Endothelial cell of umbilical vein (primary cell): ENCODE data around the gene SORL1. TPM values are rescaled to one million over a fixed set of nuclear protein-coding genes. Genes with fewer than 3 reads are reported as not detected.

Experiments used
- BruUV-seq: library from RNA; stranded (reverse); fragments of 400-500 nt; replicated peaks from 2 replicates; lab custom pipeline; 2021; lab: Mats Ljungman, UMichigan
- CTCF ChIA-PET: fragments of 300-600, 350-600 bp; sonication (Branson Sonifier 250); formaldehyde crosslinking; loops from one replicate; lab custom pipeline; 2021; ENCODE audit warnings: antibody characterized with exemption, inconsistent platforms; lab: Charles Lee
- POLR2A ChIA-PET: fragments of 300-600, 350-600 bp; sonication (Branson Sonifier 250); formaldehyde crosslinking; loops from one replicate; lab custom pipeline; 2021; ENCODE audit warnings: antibody characterized with exemption, inconsistent platforms; lab: Charles Lee
- DNase-seq: peaks from one replicate; pipeline ENCODE4 v3.0.0-alpha.2; 2011; ENCODE audit warnings: low read depth, low spot score
- FAIRE-seq: peaks from 2 replicates; lab custom pipeline; 2011; peaks lifted over from hg19 to GRCh38; lab: Jason Lieb, UNC
- H2AFZ ChIP-seq: 2 replicates; pipeline ENCODE4 v1.6.0; 2012; ENCODE audit warnings: low read depth, low read length, control low read depth, inconsistent platforms
- H3K27ac ChIP-seq: 2 replicates; pipeline ENCODE4 v1.5.1; 2011; ENCODE audit warnings: low read depth, mild to moderate bottlenecking, control low read depth, low read length, moderate library complexity; ENCODE audit not compliant: insufficient read depth
- H3K27me3 ChIP-seq, 2 experiments: 2 replicates each; pipeline versions ENCODE4 v1.6.0 to v1.6.1; 2011; ENCODE audit warnings: low read length in 2 of 2, mixed read lengths in 1 of 2; ENCODE audit not compliant: control insufficient read depth in 2 of 2, insufficient read depth in 2 of 2
- H3K36me3 ChIP-seq, 2 experiments: 2 replicates in 1 of 2; 3 replicates in 1 of 2; pipeline ENCODE4 v1.5.1; 2011; ENCODE audit warnings: low read length in 2 of 2, mild to moderate bottlenecking in 1 of 2, moderate library complexity in 1 of 2; ENCODE audit not compliant: control insufficient read depth in 2 of 2, insufficient read depth in 2 of 2; ENCODE audit errors: extremely low read depth in 1 of 2
- H3K4me1 ChIP-seq: 3 replicates; pipeline ENCODE4 v1.5.1; 2011; ENCODE audit warnings: mild to moderate bottlenecking, low read length; ENCODE audit not compliant: control insufficient read depth, insufficient read depth; ENCODE audit errors: extremely low read depth
- H3K4me2 ChIP-seq: 2 replicates; pipeline ENCODE4 v1.6.1; 2011; ENCODE audit warnings: low read length, control low read depth, mixed read lengths; ENCODE audit not compliant: insufficient read depth
- H3K4me3 ChIP-seq, 3 experiments: fragments of 200-600 bp in 1 of 3; sonication (generic), shearing (Covaris generic) in 1 of 3; replicated peaks in 1 of 3; 2 replicates each; pipeline ENCODE4 v1.5.1; 2011 to 2016; ENCODE audit warnings: control low read depth in 3 of 3, low read length in 3 of 3, mild to moderate bottlenecking in 2 of 3, inconsistent platforms in 1 of 3, low read depth in 1 of 3, moderate library complexity in 1 of 3; ENCODE audit not compliant: insufficient read depth in 1 of 3
- H3K79me2 ChIP-seq: 2 replicates; pipeline ENCODE4 v1.6.0; 2012; ENCODE audit warnings: low read length, inconsistent platforms; ENCODE audit not compliant: control insufficient read depth, insufficient read depth
- H3K9ac ChIP-seq: replicated peaks from 2 replicates; pipeline ENCODE3; 2011; ENCODE audit warnings: low read length, control low read depth; ENCODE audit not compliant: insufficient read depth; ENCODE audit errors: extremely low read depth
- H3K9me1 ChIP-seq: replicated peaks from 3 replicates; pipeline ENCODE4 v1.6.0; 2011; ENCODE audit warnings: mild to moderate bottlenecking, low read length; ENCODE audit not compliant: control insufficient read depth, insufficient read depth; ENCODE audit errors: extremely low read depth
- H3K9me3 ChIP-seq: replicated peaks from 2 replicates; pipeline ENCODE4 v1.5.1; 2012; ENCODE audit warnings: low read length, inconsistent platforms; ENCODE audit not compliant: control insufficient read depth, insufficient read depth
- H4K20me1 ChIP-seq: replicated peaks from 2 replicates; pipeline ENCODE3; 2011; ENCODE audit warnings: mild to moderate bottlenecking, low read length; ENCODE audit not compliant: control insufficient read depth, insufficient read depth; ENCODE audit errors: extremely low read depth
- CTCF ChIP-seq, 2 donors: IDR thresholded peaks; 1 replicate in 1 of 2; 2 replicates in 1 of 2; pipeline ENCODE4 v1.5.1; 2011; ENCODE audit warnings: low read length in 2 of 2, mild to moderate bottlenecking in 2 of 2, moderate library complexity in 2 of 2, control low read depth in 1 of 2, inconsistent platforms in 1 of 2, low read depth in 1 of 2; ENCODE audit not compliant: insufficient read depth in 1 of 2; ENCODE audit errors: extremely low read depth in 1 of 2
- MAX ChIP-seq: IDR thresholded peaks from 2 replicates; pipeline ENCODE4 v1.6.1; 2011; ENCODE audit not compliant: insufficient read depth, insufficient read length
- dilution Hi-C: fragments of 300-500 bp; cut with MboI; formaldehyde crosslinking; loops from one replicate; pipeline ENCODE4 v1.15.0; 2019; ENCODE audit warnings: low sequenced_read_pairs; ENCODE audit not compliant: extremely low pct_ligation_motif_present
- intact Hi-C: fragments of 100-400 bp; cut with micrococcal nuclease; formaldehyde crosslinking; loops from one replicate; pipeline ENCODE4 v1.10.0; 2022
- polyA plus RNA-seq, 4 experiments: library from polyadenylated mRNA; depleted of rRNA in 3 of 4; stranded (reverse) in 3 of 4; unstranded in 1 of 4; fragments of >200 nt; gene quantifications; 2 replicates each; pipeline versions ENCODE4 v1.2.1 to v1.2.3, GENCODE V29; 2011 to 2012; ENCODE audit warnings: missing spikeins in 1 of 4
- total RNA-seq: library from RNA; stranded (reverse); gene quantifications from 2 replicates; pipeline ENCODE4 v1.2.3, GENCODE V29; 2021

Gene SORL1
- total and polyA plus RNA-seq, 2 donors (not counting 3 experiments of a cell fraction or from before 2014, with no cell fraction given), result 0.17 to 0.31 TPM

GRCh38 chr11:121591405-121592033 is 139.4 kb downstream of the SORL1 start:
- peak; percentile 91 for FAIRE-seq
- POLR2A ChIA-PET, result no interaction called here

More at GRCh38 chr11:121591405-121592033, 139.4 kb downstream of the SORL1 start:
- intact Hi-C loops, result loop anchor here (1.0 to 5.0 kb wide), 9 partner anchors 139 to 913 kb away; partner anchors contain the start of genes SC5D, SORL1 and SORL1-AS1
- Histone ChIP-seq H3K9me3 (no peaks in the 10 kb centered on the region), H4K20me1 (no peaks in the 10 kb centered on the region), H3K4me2 (no peak overlapping the region), H3K4me3 (no peak overlapping the region), H3K27me3 (peaks cover 12 to 15% of the 10 kb centered on the region in 2 experiments), H3K36me3 (no peaks in the 10 kb centered on the region), H3K9ac (no peak overlapping the region), H3K79me2 (no peaks in the 10 kb centered on the region), H3K27ac (no peak overlapping the region), H3K4me1 (peaks cover 4% of the 10 kb centered on the region), H3K9me1 (no peaks in the 10 kb centered on the region), H2AFZ (no peak overlapping the region)
- dilution Hi-C loops, result no loop called here
- peak; percentile 79 for DNase-seq
- TF ChIP-seq CTCF (IDR thresholded peaks at IDR 0.05; ENCODE audit: extremely low read depth in 1 of 2, insufficient read depth in 1 of 2, low read depth in 1 of 2, low read length in 2 of 2), result peak; percentile 76
- no peak for TF ChIP-seq MAX
- CTCF ChIA-PET, result interaction anchor here (0.6 to 3.0 kb wide), 50 partner anchors 8 to 914 kb away, joined by 3 to 82 read pairs (median 4); partner anchors contain the start of genes SC5D and SORL1
- BruUV-seq, result no TSS peak
